GM18505 (cell line): ENCODE measurements around the gene G2E3.
"Not testable (repeated sequence)": the region's sequence is repeated elsewhere in the genome, so short reads cannot be mapped to it uniquely, and the experiment has no call there.

ENCODE experiments used
- ATAC-seq: cut with Tn5 transposase; IDR thresholded peaks from one replicate; pipeline ENCODE4 v1.9.1; 2021; ENCODE audit not compliant: unreplicated experiment
- POLR2A ChIP-seq: IDR thresholded peaks from 4 replicates; pipeline ENCODE4 v1.6.1; 2011; ENCODE audit warnings: borderline replicate concordance; ENCODE audit not compliant: insufficient read depth, insufficient read length; ENCODE audit errors: extremely low read depth

Gene G2E3

GRCh38 chr14:30580616-30581282, 21.8 kb downstream of the G2E3 start:
- TF ChIP-seq POLR2A: no peak
- ATAC-seq: no peak

DNA sequence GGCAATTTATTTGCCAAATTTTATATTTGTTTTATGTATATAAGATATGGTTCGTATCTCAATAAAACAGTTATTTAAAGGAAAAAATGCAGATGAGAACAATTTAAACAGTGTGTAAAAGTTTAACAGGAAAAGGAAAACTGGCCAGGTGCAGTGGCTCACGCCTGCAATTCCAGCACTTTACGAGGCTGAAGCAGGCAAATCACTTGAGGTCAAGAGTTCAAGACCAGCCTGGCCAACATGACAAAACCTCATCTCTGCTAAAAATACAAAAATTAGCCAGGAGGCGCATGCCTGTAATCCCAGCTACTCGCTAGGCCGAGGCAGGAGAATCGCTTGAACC, 22.3 kb downstream of the G2E3 start:
- ATAC-seq: no peak

GRCh38 chr14:30582376-30582775, 23.4 kb downstream of the G2E3 start:
- ATAC-seq: no peak
- no peak for TF ChIP-seq POLR2A

More for the DNA sequence above, 22.3 kb downstream of the G2E3 start:
- no peak for TF ChIP-seq POLR2A

DNA sequence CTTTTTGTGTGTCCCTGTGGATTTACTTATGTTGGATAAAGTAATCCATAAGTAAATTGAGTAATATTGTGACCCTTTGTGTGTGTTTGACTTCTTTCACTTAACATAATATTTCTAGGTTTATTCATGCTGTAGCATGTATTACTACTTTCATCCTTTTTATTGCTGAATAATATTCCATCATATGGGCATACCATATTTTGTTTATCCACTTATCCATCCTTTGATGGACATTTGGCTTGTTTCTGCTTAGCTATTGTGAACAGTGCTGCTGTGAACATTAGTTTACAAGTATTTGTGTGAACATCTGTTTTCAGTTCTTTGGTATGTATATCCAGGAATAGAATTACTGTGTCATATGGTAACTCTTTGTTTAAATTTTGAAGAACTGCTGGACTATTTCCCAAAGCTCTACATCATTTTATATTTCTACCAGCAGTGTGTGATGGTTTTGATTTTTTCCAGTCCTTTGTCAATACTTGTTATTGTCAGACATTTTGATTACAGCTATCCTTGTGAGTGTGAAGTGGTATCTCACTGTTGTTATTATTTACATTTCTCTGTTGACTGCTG, 25.2 kb downstream of the G2E3 start:
- TF ChIP-seq POLR2A: no peak
- no peak for ATAC-seq

DNA sequence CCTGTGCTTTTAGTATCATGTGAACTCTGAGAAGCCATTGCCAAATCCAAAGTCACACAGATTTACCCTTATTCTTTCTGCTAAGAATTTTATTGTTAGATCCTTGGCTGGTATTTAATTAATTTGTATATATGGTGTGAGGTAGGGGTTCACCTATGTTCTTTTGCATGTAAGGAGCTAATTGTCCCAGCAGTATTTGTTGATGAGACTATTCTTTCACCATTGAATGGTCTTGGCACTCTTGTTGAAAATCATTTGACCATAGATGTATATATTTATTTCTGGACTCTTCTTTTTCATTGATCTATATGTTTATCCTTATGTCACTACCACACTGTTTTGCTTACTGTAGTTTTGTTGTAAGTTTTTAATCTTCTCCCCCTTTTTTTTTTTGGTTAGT, 26.2 kb downstream of the G2E3 start:
- no peak for TF ChIP-seq POLR2A
- ATAC-seq: no peak

DNA sequence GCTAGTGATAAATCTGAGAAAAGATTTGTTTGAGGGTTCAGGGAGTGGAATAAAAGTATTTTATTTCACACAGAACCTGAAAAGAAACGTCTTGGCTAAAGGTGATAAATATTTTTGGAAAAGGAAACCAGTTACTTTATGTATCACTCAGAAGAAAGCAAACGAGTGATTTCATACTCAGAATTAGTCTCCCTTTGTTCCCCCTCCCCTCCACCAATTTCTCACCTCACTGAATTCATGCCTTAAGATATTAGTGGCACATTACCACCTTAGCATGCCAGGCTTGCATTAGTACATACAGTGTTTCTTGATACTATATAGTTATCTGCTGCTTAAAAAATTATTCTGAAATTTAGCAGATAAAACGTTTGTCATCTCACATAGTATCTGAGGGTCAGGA, 28.2 kb downstream of the G2E3 start:
- no peak for TF ChIP-seq POLR2A
- ATAC-seq: no peak

GRCh38 chr14:30588873-30589272, 29.9 kb downstream of the G2E3 start:
- TF ChIP-seq POLR2A: no peak
- ATAC-seq: no peak

DNA sequence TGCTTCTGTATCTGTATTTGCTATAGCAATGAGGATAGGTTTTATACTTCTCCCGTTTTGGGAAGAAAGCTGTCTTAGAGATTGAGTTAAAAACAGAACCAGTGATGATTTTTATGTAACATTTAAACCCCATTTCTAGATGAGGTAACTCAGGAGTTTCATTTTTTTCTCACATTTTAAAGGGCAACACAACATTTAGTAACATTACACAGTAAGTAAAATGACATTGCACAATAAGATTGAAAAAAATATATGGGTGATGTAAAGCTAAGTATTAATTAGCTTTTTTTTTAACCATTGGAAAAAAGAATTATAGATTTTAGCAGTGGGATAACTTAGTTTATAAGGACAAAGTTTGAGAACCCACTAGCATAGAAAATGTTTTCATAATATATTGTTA, 38.0 kb downstream of the G2E3 start:
- ATAC-seq: no peak
- no peak for TF ChIP-seq POLR2A

GRCh38 chr14:30597504-30597903, 38.5 kb downstream of the G2E3 start:
- ATAC-seq: no peak
- TF ChIP-seq POLR2A: no peak

GRCh38 chr14:30600922-30601918, 42.3 kb downstream of the G2E3 start:
- ATAC-seq: no peak
- TF ChIP-seq POLR2A: no peak

- TF ChIP-seq POLR2A: no peak
- ATAC-seq: no peak
Measured at GRCh38 chr14:30603402-30603801, 44.4 kb downstream of the G2E3 start.

DNA sequence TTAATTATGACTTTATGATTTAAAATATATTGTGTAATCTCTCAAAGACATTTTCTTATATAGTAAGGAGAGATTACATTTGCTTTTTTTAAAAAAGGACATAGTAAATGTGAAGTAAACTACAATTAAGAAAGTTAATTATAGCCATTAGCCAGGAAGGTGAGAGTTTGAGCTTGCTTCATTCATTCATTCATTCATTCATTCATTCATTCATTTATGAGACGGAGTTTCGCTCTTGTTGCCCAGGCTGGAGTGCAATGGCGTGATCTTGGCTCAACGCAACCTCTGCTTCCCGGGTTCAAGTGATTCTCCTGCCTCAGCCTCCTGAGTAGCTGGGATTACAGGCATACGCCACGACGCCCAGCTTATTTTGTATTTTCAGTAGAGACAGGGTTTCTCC, 45.7 kb downstream of the G2E3 start:
- ATAC-seq: not testable (repeated sequence)

DNA sequence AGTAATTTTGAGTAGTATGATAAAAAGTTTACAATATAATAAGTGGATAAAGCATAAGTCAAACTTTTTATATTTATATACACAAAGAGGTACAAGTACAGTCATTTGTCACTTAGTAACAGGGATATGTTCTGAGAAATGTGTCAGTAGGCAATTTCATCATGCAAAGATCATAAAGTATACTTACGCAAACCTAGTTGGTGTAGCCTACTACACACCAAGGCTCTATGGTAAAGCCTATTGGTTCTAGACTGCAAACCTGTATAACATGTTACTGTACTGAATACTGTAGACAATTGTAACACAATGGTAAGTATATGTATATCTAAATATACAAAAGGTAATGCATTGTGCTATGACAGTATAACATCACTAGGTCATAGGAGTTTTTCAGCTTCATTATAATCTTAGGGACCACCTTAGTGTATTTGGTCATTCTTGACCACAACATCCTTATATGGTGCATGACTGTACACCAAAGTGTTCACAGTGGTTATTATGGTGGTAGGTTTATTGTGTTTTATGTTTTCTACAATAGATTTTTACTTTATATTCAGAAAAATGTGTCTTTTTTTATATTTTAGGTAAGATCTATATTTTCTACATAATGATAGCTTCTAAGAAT, 48.3 kb downstream of the G2E3 start:
- TF ChIP-seq POLR2A: no peak
- no peak for ATAC-seq
